GM19324 (cell line): ENCODE results near the gene GOLGA6L10.
"Not testable (repeated sequence)": the region's sequence is repeated elsewhere in the genome, so short reads cannot be mapped to it uniquely, and the experiment has no call there.

Experiments used
- ATAC-seq: cut with Tn5 transposase; IDR thresholded peaks from one replicate; pipeline ENCODE4 v1.9.1; 2021; ENCODE audit warnings: mild to moderate bottlenecking, moderate library complexity; ENCODE audit not compliant: unreplicated experiment, low FRiP score

GOLGA6L10 gene

GRCh38 chr15:82344421-82344820 is 4.9 kb downstream of the GOLGA6L10 start:
- ATAC-seq = not testable (repeated sequence)

GRCh38 chr15:82343851-82344250 is 5.4 kb downstream of the GOLGA6L10 start:
- not testable (repeated sequence) for ATAC-seq

GRCh38 chr15:82342632-82343374 is 6.5 kb downstream of the GOLGA6L10 start:
- ATAC-seq = not testable (repeated sequence)

- not testable (repeated sequence) for ATAC-seq
Measured at GRCh38 chr15:82338573-82338972, 10.7 kb downstream of the GOLGA6L10 start.

GRCh38 chr15:82338053-82338452 is 11.2 kb downstream of the GOLGA6L10 start:
- ATAC-seq = not testable (repeated sequence)

- ATAC-seq = not testable (repeated sequence)
Measured at GRCh38 chr15:82337051-82337450, 12.2 kb downstream of the GOLGA6L10 start.

GRCh38 chr15:82336180-82336647 is 13.1 kb downstream of the GOLGA6L10 start:
- not testable (repeated sequence) for ATAC-seq

GRCh38 chr15:82335006-82335405 is 14.3 kb downstream of the GOLGA6L10 start:
- ATAC-seq = not testable (repeated sequence)

- not testable (repeated sequence) for ATAC-seq
Measured at GRCh38 chr15:82334554-82334932, 14.7 kb downstream of the GOLGA6L10 start.

- not testable (repeated sequence) for ATAC-seq
Measured at GRCh38 chr15:82333603-82334553, 15.4 kb downstream of the GOLGA6L10 start.

GRCh38 chr15:82332711-82333602 is 16.3 kb downstream of the GOLGA6L10 start:
- ATAC-seq = not testable (repeated sequence)

- ATAC-seq = not testable (repeated sequence)
Measured at GRCh38 chr15:82331576-82332304, 17.5 kb downstream of the GOLGA6L10 start.

- not testable (repeated sequence) for ATAC-seq
Measured at GRCh38 chr15:82330921-82331320, 18.4 kb downstream of the GOLGA6L10 start.

- ATAC-seq = not testable (repeated sequence)
Measured at GRCh38 chr15:82329039-82329438, 20.2 kb downstream of the GOLGA6L10 start.

- ATAC-seq = not testable (repeated sequence)
Measured at GRCh38 chr15:82327372-82327771, 21.9 kb downstream of the GOLGA6L10 start.

GRCh38 chr15:82326896-82327295 is 22.4 kb downstream of the GOLGA6L10 start:
- not testable (repeated sequence) for ATAC-seq

- not testable (repeated sequence) for ATAC-seq
Measured at GRCh38 chr15:82325646-82326045, 23.6 kb downstream of the GOLGA6L10 start.

GRCh38 chr15:82324831-82325230 is 24.4 kb downstream of the GOLGA6L10 start:
- ATAC-seq = not testable (repeated sequence)

- not testable (repeated sequence) for ATAC-seq
Measured at GRCh38 chr15:82322488-82322887, 26.8 kb downstream of the GOLGA6L10 start.
